HG03175 (cell line): ENCODE measurements around the gene GOLGA3.
"Not testable (repeated sequence)": the region's sequence is repeated elsewhere in the genome, so short reads cannot be mapped to it uniquely, and the experiment has no call there.

Experiments
- ATAC-seq: cut with Tn5 transposase; IDR thresholded peaks from one replicate; pipeline ENCODE4 v1.9.1; 2021; ENCODE audit warnings: mild to moderate bottlenecking, moderate library complexity; ENCODE audit not compliant: unreplicated experiment

The GOLGA3 gene

GRCh38 chr12:132818562-132818961, 10.1 kb downstream of the GOLGA3 start:
- no peak for ATAC-seq

DNA sequence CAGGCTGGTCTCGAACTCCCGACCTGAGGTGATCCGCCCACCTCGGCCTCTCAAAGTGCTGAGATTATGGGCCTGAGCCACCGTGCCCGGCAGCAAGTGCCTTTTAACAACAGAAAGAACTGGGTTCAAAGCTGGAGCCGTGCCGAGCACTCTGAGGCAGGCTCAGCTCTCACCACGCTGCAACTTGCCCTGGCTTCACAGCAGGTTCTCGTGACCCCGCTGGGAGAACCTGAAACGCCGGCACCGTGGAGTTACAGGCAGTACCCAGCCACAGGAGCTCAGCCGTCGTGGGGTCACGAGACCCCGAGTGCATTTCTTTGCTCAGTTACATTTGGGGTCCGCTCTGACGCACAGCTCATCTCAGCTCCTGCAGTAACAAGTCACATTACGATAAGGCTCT, 14.4 kb downstream of the GOLGA3 start:
- no peak for ATAC-seq

DNA sequence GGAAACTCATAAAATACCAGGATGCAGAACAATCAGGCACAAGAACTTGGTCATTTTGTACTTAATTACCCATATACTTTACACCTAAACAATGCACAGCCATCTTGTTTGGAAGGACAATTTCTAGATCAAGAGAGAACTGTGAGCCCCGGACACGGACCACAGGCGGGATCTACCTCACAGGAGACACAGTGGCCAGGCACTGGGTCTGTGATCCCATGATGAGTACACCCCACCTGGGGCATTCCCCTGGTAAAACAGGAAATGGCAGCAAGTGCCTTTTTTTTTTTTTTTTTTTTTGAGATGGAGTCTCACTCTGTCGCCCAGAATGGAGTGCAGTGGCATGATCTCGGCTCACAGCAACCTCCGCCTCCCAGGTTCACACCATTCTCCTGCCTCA, 15.2 kb downstream of the GOLGA3 start:
- ATAC-seq, result no peak

DNA sequence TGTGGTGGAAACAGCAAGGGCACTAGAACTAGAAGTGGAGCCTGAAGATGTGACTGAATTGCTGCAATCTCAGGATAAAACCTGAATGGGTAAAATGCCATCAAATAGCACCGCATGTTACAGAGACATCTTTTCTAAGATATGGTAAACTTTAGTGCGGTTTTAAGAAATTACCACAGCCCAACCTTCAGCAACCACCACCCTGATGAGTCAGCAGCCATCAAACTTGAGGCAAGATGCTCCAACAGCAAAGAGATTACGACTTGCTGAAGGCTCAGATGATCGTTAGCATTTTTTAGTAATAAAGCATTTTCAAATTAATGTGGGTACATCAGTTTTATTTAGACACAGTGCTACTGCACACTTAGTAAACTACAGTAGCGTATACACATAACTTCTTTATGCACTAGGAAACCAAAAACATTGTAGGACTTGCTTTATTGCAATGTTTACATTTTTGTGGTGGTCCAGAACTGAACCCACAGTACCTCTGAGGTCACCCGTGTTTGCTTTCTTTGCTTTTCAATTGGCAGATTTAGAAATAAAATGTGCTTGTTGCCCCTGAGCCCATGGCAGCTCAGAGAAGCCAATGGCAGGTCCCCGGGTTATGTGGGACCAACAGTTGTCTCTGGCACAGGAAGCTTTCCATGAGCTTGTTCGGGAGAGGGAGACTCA, 15.9 kb downstream of the GOLGA3 start:
- ATAC-seq, result no peak

DNA sequence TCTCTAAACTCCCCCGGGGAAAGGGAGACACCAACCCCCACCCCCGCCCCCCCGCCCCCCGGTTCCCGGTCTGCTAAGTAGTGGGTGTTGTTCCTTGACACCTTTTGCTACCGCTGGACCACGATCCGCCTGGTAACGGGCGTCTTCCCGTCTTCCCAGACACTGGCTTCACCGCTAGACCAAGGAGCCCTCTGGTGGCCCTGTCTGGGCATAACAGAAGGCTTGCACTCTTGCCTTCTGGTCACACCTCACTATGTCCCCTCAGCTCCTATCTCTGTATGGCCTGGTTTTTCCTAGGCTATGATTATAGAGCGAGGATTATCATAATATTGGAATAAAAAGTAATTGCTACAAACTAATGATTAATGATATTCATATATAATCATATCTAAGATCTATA, 19.3 kb downstream of the GOLGA3 start:
- not testable (repeated sequence) for ATAC-seq

GRCh38 chr12:132807295-132808092, 21.2 kb downstream of the GOLGA3 start:
- no peak for ATAC-seq

DNA sequence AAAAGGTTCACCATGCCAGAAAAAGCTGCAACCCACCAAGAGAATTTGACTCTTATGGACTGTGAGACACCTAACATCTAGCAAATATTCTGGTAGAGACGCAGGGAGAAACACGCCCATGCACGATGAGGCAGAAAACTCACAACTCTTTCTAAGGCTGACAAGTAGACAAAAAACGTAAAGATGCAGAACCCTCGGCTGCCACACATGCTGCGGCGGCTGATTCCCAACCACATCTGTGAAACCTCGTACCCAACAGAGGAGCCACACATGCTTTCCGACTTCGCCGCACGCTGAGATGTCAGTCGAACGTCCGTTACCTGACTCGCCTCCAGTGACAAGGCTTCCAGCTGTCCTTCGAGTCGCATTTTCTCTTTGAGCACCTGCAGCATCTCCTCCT, 21.8 kb downstream of the GOLGA3 start:
- ATAC-seq, result no peak

GRCh38 chr12:132804426-132804861, 24.2 kb downstream of the GOLGA3 start:
- no peak for ATAC-seq

GRCh38 chr12:132803888-132804287, 24.8 kb downstream of the GOLGA3 start:
- ATAC-seq, result no peak

GRCh38 chr12:132803125-132803524, 25.5 kb downstream of the GOLGA3 start:
- no peak for ATAC-seq

DNA sequence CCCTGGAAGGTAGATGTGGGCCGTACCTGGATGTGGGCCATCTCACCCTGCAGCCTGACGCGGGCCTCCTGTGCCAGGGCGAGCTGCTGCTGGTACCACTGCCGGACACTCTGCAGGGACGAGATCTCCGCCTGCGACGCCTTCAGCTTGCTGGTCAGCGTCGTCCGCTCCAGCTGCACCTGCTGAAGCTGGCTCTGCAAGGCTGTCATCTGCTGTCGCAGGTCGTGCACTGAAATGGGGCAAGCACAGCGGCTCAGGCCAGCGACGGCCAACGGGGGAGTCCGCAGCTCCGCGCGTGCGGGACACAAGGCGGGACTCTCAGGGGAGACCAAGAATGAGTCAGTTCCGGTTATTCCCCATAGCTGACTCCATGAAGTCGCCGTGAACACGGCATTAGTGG, 26.9 kb downstream of the GOLGA3 start:
- no peak for ATAC-seq

DNA sequence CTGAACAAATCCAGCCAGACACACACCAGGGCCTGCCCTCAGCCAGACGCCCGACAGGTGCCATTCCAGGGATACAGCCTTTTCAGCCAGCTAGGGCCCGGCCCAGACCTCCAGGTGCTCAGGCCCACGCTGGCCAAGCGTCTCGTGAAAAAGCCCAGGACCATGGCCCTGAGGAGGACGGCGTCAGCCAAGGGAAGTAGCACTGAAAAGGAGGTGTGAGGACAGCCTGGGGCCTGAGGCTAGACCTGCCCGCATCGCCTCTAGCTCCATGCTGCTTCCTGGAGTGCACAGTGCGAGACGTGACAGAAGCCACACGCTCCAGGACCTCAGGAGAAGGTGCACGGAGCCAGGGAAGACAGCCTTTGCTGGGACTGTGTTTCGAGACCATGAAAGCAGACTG, 29.8 kb downstream of the GOLGA3 start:
- no peak for ATAC-seq

DNA sequence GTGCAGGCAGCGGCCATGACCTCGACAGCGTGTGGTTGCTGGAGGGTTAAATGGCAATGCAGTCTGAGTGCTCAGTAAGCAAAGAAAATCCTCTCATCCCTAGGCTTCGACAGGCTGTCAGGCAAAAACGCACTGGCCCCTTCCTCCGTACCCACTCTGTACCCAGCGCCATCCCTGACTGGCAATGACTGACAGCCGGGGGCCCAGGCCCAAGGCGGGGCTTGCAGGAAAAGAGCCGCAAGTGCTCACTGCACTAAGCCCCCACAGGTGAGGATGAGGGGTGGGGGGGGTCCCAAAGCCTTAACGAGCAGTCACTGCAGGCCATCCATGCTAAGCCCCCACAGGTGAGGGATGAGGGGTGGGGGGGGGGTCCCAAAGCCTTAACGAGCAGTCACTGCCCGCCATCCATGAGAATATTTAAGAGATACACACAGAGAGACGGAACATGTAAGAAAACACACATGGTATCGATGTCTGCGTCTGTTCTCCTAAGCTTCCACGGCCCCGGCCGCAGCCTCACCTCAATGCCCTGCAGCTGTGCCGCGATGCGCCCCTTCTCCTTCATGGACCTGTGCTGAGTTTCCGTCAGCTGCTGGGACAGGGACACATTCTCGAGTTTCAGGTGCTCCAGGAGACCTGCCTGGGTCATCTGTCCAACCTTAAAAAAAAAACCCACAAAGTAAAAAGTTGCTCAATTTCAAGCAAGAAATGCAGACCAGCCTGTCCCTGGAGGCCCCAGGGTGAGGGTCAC, 30.7 kb downstream of the GOLGA3 start:
- no peak for ATAC-seq

- ATAC-seq, result no peak
These were observed 32.8 kb downstream of the GOLGA3 start for GRCh38 chr12:132795847-132796246.

- not testable (repeated sequence) for ATAC-seq
These were observed 36.7 kb downstream of the GOLGA3 start for GRCh38 chr12:132791940-132792339.

GRCh38 chr12:132789099-132789471, 39.6 kb downstream of the GOLGA3 start:
- no peak for ATAC-seq

- no peak for ATAC-seq
These were observed 40.1 kb downstream of the GOLGA3 start for GRCh38 chr12:132788375-132789098.

- ATAC-seq, result no peak
These were observed 40.8 kb downstream of the GOLGA3 start for GRCh38 chr12:132787877-132788276.

- ATAC-seq, result no peak
These were observed 42.5 kb downstream of the GOLGA3 start for GRCh38 chr12:132786192-132786591.

GRCh38 chr12:132784580-132784979, 44.1 kb downstream of the GOLGA3 start:
- no peak for ATAC-seq

DNA sequence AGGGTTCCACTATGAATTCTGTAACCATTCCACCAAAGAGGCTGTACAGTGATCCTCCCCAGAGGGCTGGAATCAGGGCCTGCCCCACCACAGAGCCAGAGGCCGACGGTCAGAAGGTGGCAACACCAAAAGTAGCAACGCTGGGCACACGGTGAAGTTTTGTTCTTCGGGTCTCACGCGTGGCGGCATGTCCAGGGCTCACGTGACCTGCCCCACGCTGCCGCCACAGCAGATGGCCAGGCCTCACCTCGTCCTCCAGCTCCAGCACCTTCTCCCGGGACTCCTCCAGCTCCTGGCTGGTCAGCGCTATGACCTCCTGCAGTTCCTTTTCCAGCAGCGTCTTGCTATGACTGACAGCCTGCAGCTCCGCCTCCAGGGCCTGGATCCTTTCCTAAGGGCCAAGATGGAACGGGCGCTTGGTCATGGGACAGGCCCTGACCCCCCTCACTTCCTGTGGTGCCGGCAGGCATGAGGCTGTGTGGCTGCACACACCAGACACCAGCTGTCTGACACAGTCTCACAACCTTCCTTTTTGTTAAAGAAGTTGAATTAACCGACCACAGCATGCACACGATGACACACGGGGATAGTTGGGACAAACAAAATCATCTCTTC, 44.6 kb downstream of the GOLGA3 start:
- ATAC-seq, result no peak
